GM23248 (cell line): Measurements from ENCODE around the gene TFB2M. TPM values are rescaled to one million over a fixed set of nuclear protein-coding genes. Genes with fewer than 3 reads are reported as not detected.
A peak's percentile ranks its signal among the peaks of the same experiment; 100 is the strongest.
"Not testable (repeated sequence)": the region's sequence is repeated elsewhere in the genome, so short reads cannot be mapped to it uniquely, and the experiment has no call there.

ENCODE experiments used
- DNase-seq: peaks from one replicate; pipeline ENCODE4 v3.0.0-alpha.2; 2015
- H2AFZ ChIP-seq: fragments of 200-600 bp; sonication (generic); 2 replicates; pipeline ENCODE4 v1.6.1; 2016; ENCODE audit warnings: antibody characterized with exemption
- H3F3A ChIP-seq: fragments of 200-600 bp; sonication (generic); 2 replicates; pipeline ENCODE4 v1.6.1; 2016; ENCODE audit warnings: mild to moderate bottlenecking, antibody characterized with exemption, mixed run types; ENCODE audit not compliant: insufficient read depth
- H3K27ac ChIP-seq: fragments of 200-600 bp; sonication (generic); 2 replicates; pipeline ENCODE4 v1.5.1; 2016; ENCODE audit warnings: mild to moderate bottlenecking
- H3K27me3 ChIP-seq: fragments of 200-600 bp; sonication (generic); replicated peaks from 2 replicates; pipeline ENCODE4 v1.6.1; 2016; ENCODE audit warnings: mild to moderate bottlenecking; ENCODE audit not compliant: insufficient read depth
- H3K36me3 ChIP-seq: fragments of 200-600 bp; sonication (generic); 2 replicates; pipeline ENCODE4 v1.6.1; 2016; ENCODE audit warnings: low read depth, mild to moderate bottlenecking
- H3K4me1 ChIP-seq: fragments of 200-600 bp; sonication (generic); 2 replicates; pipeline ENCODE4 v1.6.1; 2016; ENCODE audit warnings: mild to moderate bottlenecking; ENCODE audit not compliant: insufficient read depth
- H3K4me2 ChIP-seq: fragments of 200-600 bp; sonication (generic); one replicate; pipeline ENCODE4 v1.6.1; 2016; ENCODE audit warnings: mild to moderate bottlenecking; ENCODE audit not compliant: unreplicated experiment
- H3K4me3 ChIP-seq: fragments of 200-600 bp; sonication (generic); 2 replicates; pipeline ENCODE4 v1.5.1; 2016; ENCODE audit warnings: mild to moderate bottlenecking
- H3K79me2 ChIP-seq: fragments of 200-600 bp; sonication (generic); 2 replicates; pipeline ENCODE4 v1.6.1; 2016; ENCODE audit warnings: mild to moderate bottlenecking; ENCODE audit not compliant: insufficient read depth
- H3K9ac ChIP-seq: fragments of 200-600 bp; sonication (generic); 2 replicates; pipeline ENCODE4 v1.6.1; 2016; ENCODE audit warnings: mild to moderate bottlenecking
- H3K9me2 ChIP-seq: fragments of 200-600 bp; sonication (generic); 2 replicates; pipeline ENCODE4 v1.6.1; 2016; ENCODE audit warnings: mixed run types, mild to moderate bottlenecking, moderate library complexity; ENCODE audit not compliant: insufficient read depth
- H3K9me3 ChIP-seq: fragments of 200-600 bp; sonication (generic); one replicate; pipeline ENCODE4 v1.6.1; 2017; ENCODE audit warnings: low read depth
- H4K20me1 ChIP-seq: fragments of 200-600 bp; sonication (generic); 2 replicates; pipeline ENCODE4 v1.6.0; 2016; ENCODE audit not compliant: insufficient read depth
- EZH2 ChIP-seq: fragments of 200-600 bp; sonication (generic); IDR thresholded peaks from 2 replicates; pipeline ENCODE4 v1.6.1; 2018; ENCODE audit warnings: antibody characterized with exemption, mild to moderate bottlenecking; ENCODE audit not compliant: insufficient read depth, poor library complexity, severe bottlenecking
- EZH2phosphoT487 ChIP-seq: fragments of 200-600 bp; sonication (generic); IDR thresholded peaks from 2 replicates; pipeline ENCODE4 v1.6.1; 2018; ENCODE audit warnings: antibody characterized with exemption, moderate library complexity, mild to moderate bottlenecking, low read depth; ENCODE audit not compliant: insufficient read depth
- WGBS, 2 experiments: methylation state at CpG; one replicate each; pipeline ENCODE4 v1.1.6; 2015 to 2017; ENCODE audit warnings: low lambda C conversion rate in 2 of 2, low coverage in 1 of 2; ENCODE audit errors: missing lambda C conversion rate in 2 of 2; 5-methylcytosine and 5-hydroxymethylcytosine counted together
- in situ Hi-C: fragments of 300-500 bp; cut with MboI; formaldehyde crosslinking; loops from 2 replicates; pipeline ENCODE4 v1.15.0; 2020
- polyA plus RNA-seq: library from polyadenylated mRNA; unstranded; fragments of >200 nt; fragmentation: Nextera tagmentation; extraction: Ambion mirVana; gene quantifications from 2 replicates; pipeline ENCODE4 v1.2.1, GENCODE V29; 2016
- total RNA-seq: library from RNA; depleted of rRNA; stranded (reverse); fragments of >200 nt; shearing (Covaris generic); gene quantifications from 2 replicates; pipeline ENCODE4 v1.2.3, GENCODE V29; 2014

TFB2M gene
- total and polyA plus RNA-seq, 2 experiments from 2014 or later, result 20.6 to 32.0 TPM

DNA sequence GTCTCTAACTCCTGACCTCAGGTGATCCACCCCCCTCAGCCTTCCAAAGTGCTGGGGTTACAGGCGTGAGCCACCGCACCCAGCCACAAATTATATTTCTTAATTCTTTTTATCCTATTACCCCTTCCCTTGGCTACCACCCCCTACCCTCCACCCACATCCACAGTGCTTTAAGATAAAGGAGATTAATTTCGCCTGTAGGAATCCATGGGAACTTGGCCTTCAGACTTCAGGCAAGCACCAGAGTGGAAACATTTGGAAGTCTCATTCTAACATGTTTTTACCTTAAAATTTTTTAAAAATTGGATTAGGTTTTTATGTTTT is 10.6 kb upstream of the TFB2M start:
- no peak overlapping the region for H3K4me3 ChIP-seq
- no peak for DNase-seq
- H3K4me2 ChIP-seq, result no peak overlapping the region
- H3K27ac ChIP-seq, result no peak overlapping the region
- no peaks in the 10 kb centered on the region for H4K20me1 ChIP-seq
- H3K9me2 ChIP-seq, result no peaks in the 10 kb centered on the region
- no peak overlapping the region for H2AFZ ChIP-seq
- H3K79me2 ChIP-seq, result peaks cover 100% of the 10 kb centered on the region
- 96 to 97% methylated on average over 3 of the region's 3 CpGs for WGBS, 2 experiments
- TF ChIP-seq EZH2 (no peak), EZH2phosphoT487 (no peak)
- H3K36me3 ChIP-seq, result peaks cover 16% of the 10 kb centered on the region; the same call in 1 of the 2 replicates
- peaks cover 43% of the 10 kb centered on the region for H3K4me1 ChIP-seq
- in situ Hi-C loops, result no loop called here
- H3F3A ChIP-seq, result peaks cover 39% of the 10 kb centered on the region
- no peaks in the 10 kb centered on the region for H3K9me3 ChIP-seq
- no peak overlapping the region for H3K9ac ChIP-seq
- no peaks in the 10 kb centered on the region for H3K27me3 ChIP-seq

GRCh38 chr1:246573491-246573890 is 7.4 kb upstream of the TFB2M start:
- peaks cover 48% of the 10 kb centered on the region for H3K4me1 ChIP-seq
- peaks cover 16% of the 10 kb centered on the region; the same call in 1 of the 2 replicates for H3K36me3 ChIP-seq
- peaks cover 100% of the 10 kb centered on the region for H3K79me2 ChIP-seq
- 88 to 91% methylated on average over 6 of the region's 6 CpGs for WGBS, 2 experiments
- in situ Hi-C loops, result no loop called here
- H3K4me3 ChIP-seq, result no peak overlapping the region
- peaks cover 32% of the 10 kb centered on the region for H3F3A ChIP-seq
- TF ChIP-seq EZH2phosphoT487 (no peak), EZH2 (no peak)
- no peak for DNase-seq
- no peak overlapping the region for H3K9ac ChIP-seq
- no peak overlapping the region for H3K27ac ChIP-seq
- H4K20me1 ChIP-seq, result no peaks in the 10 kb centered on the region
- no peaks in the 10 kb centered on the region for H3K9me2 ChIP-seq
- H3K27me3 ChIP-seq, result no peaks in the 10 kb centered on the region
- H3K9me3 ChIP-seq, result no peaks in the 10 kb centered on the region
- no peak overlapping the region for H3K4me2 ChIP-seq
- H2AFZ ChIP-seq, result no peak overlapping the region

DNA sequence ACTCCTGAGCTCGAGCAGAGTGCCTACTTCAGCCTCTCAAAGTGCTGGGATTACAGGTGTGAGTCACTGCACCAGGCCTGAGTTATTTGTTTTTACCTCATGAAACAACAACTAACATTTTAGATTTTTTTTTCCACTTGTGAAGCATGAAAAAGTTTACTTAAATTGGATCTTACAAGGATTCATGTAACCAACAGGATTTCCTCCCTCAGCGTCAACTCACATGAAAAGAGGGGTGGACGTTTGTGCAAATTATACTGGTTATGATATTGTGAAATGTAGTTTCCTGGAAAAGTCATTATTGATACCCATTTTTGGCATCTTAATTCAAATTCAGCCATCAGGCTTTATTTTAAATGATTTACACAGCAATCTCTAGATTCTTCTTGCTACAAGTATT is 6.7 kb upstream of the TFB2M start:
- in situ Hi-C loops, result no loop called here
- WGBS, 2 experiments, result 77 to 79% methylated on average over 3 of the region's 3 CpGs

GRCh38 chr1:246571953-246572352 is 5.9 kb upstream of the TFB2M start:
- H3K9me3 ChIP-seq, result no peaks in the 10 kb centered on the region
- TF ChIP-seq EZH2, result no peak
- no peak for TF ChIP-seq EZH2phosphoT487
- H3K9me2 ChIP-seq, result no peaks in the 10 kb centered on the region
- peaks cover 95% of the 10 kb centered on the region for H3K79me2 ChIP-seq
- H4K20me1 ChIP-seq, result no peaks in the 10 kb centered on the region
- no peak for DNase-seq
- H3K9ac ChIP-seq, result no peak overlapping the region
- WGBS, 2 experiments, result 100% methylated on average over 1 of the region's 1 CpG
- no peak overlapping the region for H3K27ac ChIP-seq
- peaks cover 32% of the 10 kb centered on the region for H3F3A ChIP-seq
- H3K27me3 ChIP-seq, result no peaks in the 10 kb centered on the region
- no peak overlapping the region for H3K4me3 ChIP-seq
- peaks cover 16% of the 10 kb centered on the region; the same call in 1 of the 2 replicates for H3K36me3 ChIP-seq
- no peak overlapping the region for H3K4me2 ChIP-seq
- no peak overlapping the region for H2AFZ ChIP-seq
- in situ Hi-C loops, result no loop called here
- H3K4me1 ChIP-seq, result peaks cover 34% of the 10 kb centered on the region

More for the DNA sequence above, 6.7 kb upstream of the TFB2M start:
- Histone ChIP-seq H3K9me2 (no peaks in the 10 kb centered on the region), H3K9ac (no peak overlapping the region), H3F3A (peaks cover 32% of the 10 kb centered on the region), H2AFZ (no peak overlapping the region), H3K27me3 (no peaks in the 10 kb centered on the region), H3K27ac (no peak overlapping the region), H3K4me2 (no peak overlapping the region), H3K9me3 (no peaks in the 10 kb centered on the region), H4K20me1 (no peaks in the 10 kb centered on the region), H3K79me2 (peaks cover 100% of the 10 kb centered on the region), H3K4me1 (peaks cover 43% of the 10 kb centered on the region), H3K36me3 (peaks cover 16% of the 10 kb centered on the region; the same call in 1 of the 2 replicates), H3K4me3 (no peak overlapping the region)
- no peak for TF ChIP-seq EZH2
- TF ChIP-seq EZH2phosphoT487, result no peak
- no peak for DNase-seq

DNA sequence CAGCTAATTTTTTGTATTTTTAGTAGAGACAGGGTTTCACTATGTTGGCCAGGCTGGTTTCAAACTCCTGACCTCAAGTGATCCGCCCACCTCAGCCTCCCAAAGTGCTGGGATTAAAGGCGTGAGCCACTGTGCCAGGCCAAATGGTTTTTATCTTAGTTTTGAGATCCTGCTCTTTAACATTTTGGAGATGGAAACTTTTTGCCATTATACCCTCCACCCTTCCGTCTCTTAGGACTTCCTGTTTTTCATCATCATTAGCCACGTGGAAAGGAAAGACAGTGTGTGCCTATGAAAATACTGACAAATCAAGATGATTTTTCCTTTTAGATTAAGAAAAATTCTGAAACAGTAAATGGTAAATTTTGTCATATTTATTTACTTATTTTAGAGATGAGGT is 5.2 kb upstream of the TFB2M start:
- 57 to 63% methylated on average over 4 of the region's 4 CpGs for WGBS, 2 experiments
- H3K4me2 ChIP-seq, H3K4me3 ChIP-seq, in situ Hi-C loops, H3K9me3 ChIP-seq, H3K9ac ChIP-seq, DNase-seq, H3K27me3 ChIP-seq, H3K9me2 ChIP-seq, H4K20me1 ChIP-seq: not testable (repeated sequence)
- 0 out of 2 replicates have a peak overlapping the region, but pooled peaks have one; percentile 8 for H2AFZ ChIP-seq
- H3K36me3 ChIP-seq, result peaks cover 16% of the 10 kb centered on the region; the same call in 1 of the 2 replicates
- peaks cover 34% of the 10 kb centered on the region for H3F3A ChIP-seq
- H3K79me2 ChIP-seq, result peaks cover 94% of the 10 kb centered on the region
- H3K4me1 ChIP-seq, result peaks cover 34% of the 10 kb centered on the region
- H3K27ac ChIP-seq, result peak overlapping the region; percentile 5; the same call in 1 of the 2 replicates
